Hepatocyte (in vitro differentiated cells): ENCODE data around the gene GTPBP3. TPM values are rescaled to one million over a fixed set of nuclear protein-coding genes. Genes with fewer than 3 reads are reported as not detected.

Source experiments
- DNase-seq: peaks from one replicate; pipeline ENCODE4 v3.0.0-alpha.2; 2016; ENCODE audit warnings: low spot score
- H2AFZ ChIP-seq: fragments of 200-600 bp; sonication (generic); 2 replicates; pipeline ENCODE4 v1.6.0; 2016; ENCODE audit warnings: antibody characterized with exemption, mild to moderate bottlenecking
- H3K27ac ChIP-seq: fragments of 200-600 bp; sonication (generic); 2 replicates; pipeline ENCODE4 v1.5.1; 2016; ENCODE audit warnings: mild to moderate bottlenecking
- H3K27me3 ChIP-seq: fragments of 200-600 bp; sonication (generic); 2 replicates; pipeline ENCODE4 v1.6.1; 2016
- H3K36me3 ChIP-seq: fragments of 200-600 bp; sonication (generic); replicated peaks from 2 replicates; pipeline ENCODE4 v1.5.1; 2016; ENCODE audit warnings: low read depth; ENCODE audit not compliant: insufficient read depth
- H3K4me1 ChIP-seq: fragments of 200-600 bp; sonication (generic); 2 replicates; pipeline ENCODE4 v1.5.1; 2016; ENCODE audit warnings: mild to moderate bottlenecking, moderate library complexity; ENCODE audit not compliant: insufficient read depth
- H3K4me2 ChIP-seq: fragments of 200-600 bp; sonication (generic); 2 replicates; pipeline ENCODE4 v1.6.0; 2016
- H3K4me3 ChIP-seq: fragments of 200-600 bp; sonication (generic); 2 replicates; pipeline ENCODE4 v1.5.1; 2016; ENCODE audit warnings: mild to moderate bottlenecking
- H3K79me2 ChIP-seq: fragments of 200-600 bp; sonication (generic); 2 replicates; pipeline ENCODE4 v1.6.0; 2017; ENCODE audit warnings: mild to moderate bottlenecking
- H3K9me2 ChIP-seq: fragments of 200-600 bp; sonication (generic); replicated peaks from 2 replicates; pipeline ENCODE4 v1.6.0; 2017; ENCODE audit warnings: mild to moderate bottlenecking; ENCODE audit not compliant: insufficient read depth
- H3K9me3 ChIP-seq: fragments of 200-600 bp; sonication (generic); 2 replicates; pipeline ENCODE4 v1.5.1; 2016; ENCODE audit warnings: low read depth, mild to moderate bottlenecking
- H4K20me1 ChIP-seq: fragments of 200-600 bp; sonication (generic); 2 replicates; pipeline ENCODE4 v1.6.0; 2016; ENCODE audit warnings: mild to moderate bottlenecking; ENCODE audit not compliant: insufficient read depth, poor library complexity, severe bottlenecking
- CTCF ChIP-seq: fragments of 200-600 bp; sonication (generic); IDR thresholded peaks from 2 replicates; pipeline ENCODE4 v1.5.1; 2016; ENCODE audit warnings: antibody characterized with exemption, mild to moderate bottlenecking; ENCODE audit not compliant: poor library complexity
- EZH2 ChIP-seq: fragments of 200-600 bp; sonication (generic); IDR thresholded peaks from 2 replicates; pipeline ENCODE4 v1.6.1; 2016; ENCODE audit warnings: antibody characterized with exemption, mild to moderate bottlenecking, borderline replicate concordance
- EZH2phosphoT487 ChIP-seq: fragments of 200-600 bp; sonication (generic); IDR thresholded peaks from one replicate; pipeline ENCODE4 v1.6.1; 2018; ENCODE audit warnings: antibody characterized with exemption, mild to moderate bottlenecking, low read depth, moderate library complexity; ENCODE audit not compliant: unreplicated experiment, severe bottlenecking
- WGBS: methylation state at CpG from one replicate; pipeline ENCODE4 v1.1.6; 2016; ENCODE audit warnings: low lambda C conversion rate; ENCODE audit errors: missing lambda C conversion rate; 5-methylcytosine and 5-hydroxymethylcytosine counted together
- polyA plus RNA-seq: library from polyadenylated mRNA; unstranded; fragments of >200 nt; fragmentation: Nextera tagmentation; extraction: Ambion mirVana; gene quantifications from 2 replicates; pipeline ENCODE4 v1.2.1, GENCODE V29; 2016
- total RNA-seq: library from RNA; depleted of rRNA; stranded (reverse); fragments of >200 nt; gene quantifications from 2 replicates; pipeline ENCODE4 v1.2.3, GENCODE V29; 2014

GTPBP3 gene
- total and polyA plus RNA-seq, 2 experiments from 2014 or later: 13.2 to 20.9 TPM

DNA sequence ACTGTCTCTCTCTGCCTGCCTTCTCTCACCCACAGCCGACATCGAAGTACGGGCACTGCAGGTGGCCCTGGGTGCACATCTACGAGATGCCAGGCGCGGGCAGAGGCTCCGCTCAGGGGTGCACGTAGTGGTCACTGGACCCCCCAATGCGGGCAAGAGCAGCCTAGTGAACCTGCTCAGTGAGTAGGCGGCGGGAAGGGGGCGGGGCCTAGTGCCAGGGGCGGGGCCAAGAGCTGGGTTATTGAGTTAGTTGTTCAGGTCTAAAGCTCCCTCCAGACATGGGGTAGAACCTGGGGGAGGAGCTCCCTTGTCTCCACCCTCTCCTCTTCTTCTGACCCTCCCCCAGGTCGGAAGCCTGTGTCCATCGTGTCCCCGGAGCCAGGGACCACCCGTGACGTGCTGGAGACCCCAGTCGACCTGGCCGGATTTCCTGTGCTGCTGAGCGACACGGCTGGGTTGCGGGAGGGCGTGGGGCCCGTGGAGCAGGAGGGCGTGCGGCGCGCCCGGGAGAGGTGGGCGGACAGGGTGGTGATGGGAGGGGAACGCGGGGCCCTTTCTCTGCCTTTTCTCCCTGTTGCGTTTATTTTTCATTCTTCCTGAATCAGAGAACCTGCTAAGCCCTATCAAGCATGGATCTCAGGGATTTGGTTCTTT, 1.9 kb downstream of the GTPBP3 start:
- H3K27me3 ChIP-seq: no peaks in the 10 kb centered on the region
- H3K4me2 ChIP-seq: no peak overlapping the region
- H3K4me1 ChIP-seq: peaks cover 11% of the 10 kb centered on the region

DNA sequence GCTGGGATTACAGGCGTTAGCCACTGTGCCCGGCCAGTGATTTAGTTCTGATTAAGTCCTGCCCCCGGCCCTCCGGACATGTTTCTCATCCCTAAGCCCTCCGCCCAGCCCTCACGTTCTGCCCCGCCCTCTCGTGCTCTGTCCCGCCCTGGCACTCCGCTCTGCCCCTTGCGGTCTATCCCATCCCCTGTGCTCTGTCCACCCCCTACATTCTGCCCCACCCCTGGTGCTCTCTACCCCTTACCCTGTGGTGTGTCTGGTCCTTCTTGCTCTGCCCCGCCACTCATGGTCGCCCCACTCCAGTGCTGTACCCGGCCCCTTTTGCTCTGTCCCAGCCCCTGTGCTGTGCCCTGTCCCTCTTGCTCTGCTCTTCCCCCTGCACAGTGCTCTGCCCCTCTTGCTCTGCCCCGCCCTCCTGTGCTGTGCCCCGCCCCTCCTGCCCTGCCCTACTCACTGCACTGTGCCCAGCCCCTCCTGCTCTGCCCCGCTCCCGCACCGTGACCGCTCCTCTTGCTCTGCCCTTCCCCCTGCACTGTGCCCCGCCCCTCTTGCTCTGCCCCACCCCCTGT, 3.0 kb downstream of the GTPBP3 start:
- Histone ChIP-seq H3K9me2 (no peaks in the 10 kb centered on the region), H2AFZ (no peak overlapping the region), H3K79me2 (peaks cover 12% of the 10 kb centered on the region), H3K27me3 (no peaks in the 10 kb centered on the region), H3K9me3 (no peaks in the 10 kb centered on the region), H3K36me3 (no peaks in the 10 kb centered on the region), H3K27ac (no peak overlapping the region), H3K4me3 (no peak overlapping the region), H3K4me1 (peaks cover 6% of the 10 kb centered on the region), H4K20me1 (no peaks in the 10 kb centered on the region), H3K4me2 (no peak overlapping the region)
- no peak for TF ChIP-seq EZH2
- TF ChIP-seq CTCF: no peak
- no peak for TF ChIP-seq EZH2phosphoT487
- DNase-seq: no peak
- 78% methylated on average over 6 of the region's 21 CpGs for WGBS

More for the DNA sequence above, 1.9 kb downstream of the GTPBP3 start:
- no peak overlapping the region for H3K27ac ChIP-seq
- 97% methylated on average over 25 of the region's 34 CpGs for WGBS
- peaks cover 12% of the 10 kb centered on the region for H3K79me2 ChIP-seq
- no peak for TF ChIP-seq EZH2phosphoT487
- no peaks in the 10 kb centered on the region for H3K9me3 ChIP-seq
- no peaks in the 10 kb centered on the region for H3K36me3 ChIP-seq
- H3K4me3 ChIP-seq: no peak overlapping the region
- H2AFZ ChIP-seq: no peak overlapping the region
- no peaks in the 10 kb centered on the region for H4K20me1 ChIP-seq
- DNase-seq: no peak
- no peaks in the 10 kb centered on the region for H3K9me2 ChIP-seq

- 82% methylated on average over 16 of the region's 17 CpGs for WGBS
- Histone ChIP-seq H3K4me3 (no peak overlapping the region), H3K27me3 (no peaks in the 10 kb centered on the region), H3K4me1 (peaks cover 3% of the 10 kb centered on the region), H3K4me2 (no peak overlapping the region), H4K20me1 (no peaks in the 10 kb centered on the region), H3K79me2 (peaks cover 8% of the 10 kb centered on the region), H3K36me3 (no peaks in the 10 kb centered on the region), H3K9me3 (no peaks in the 10 kb centered on the region), H3K27ac (no peak overlapping the region), H3K9me2 (no peaks in the 10 kb centered on the region), H2AFZ (no peak overlapping the region)
- no peak for TF ChIP-seq EZH2
- no peak for TF ChIP-seq EZH2phosphoT487
- TF ChIP-seq CTCF: no peak
- DNase-seq: no peak
Measured at GRCh38 chr19:17340871-17341357, 3.6 kb downstream of the GTPBP3 start.

DNA sequence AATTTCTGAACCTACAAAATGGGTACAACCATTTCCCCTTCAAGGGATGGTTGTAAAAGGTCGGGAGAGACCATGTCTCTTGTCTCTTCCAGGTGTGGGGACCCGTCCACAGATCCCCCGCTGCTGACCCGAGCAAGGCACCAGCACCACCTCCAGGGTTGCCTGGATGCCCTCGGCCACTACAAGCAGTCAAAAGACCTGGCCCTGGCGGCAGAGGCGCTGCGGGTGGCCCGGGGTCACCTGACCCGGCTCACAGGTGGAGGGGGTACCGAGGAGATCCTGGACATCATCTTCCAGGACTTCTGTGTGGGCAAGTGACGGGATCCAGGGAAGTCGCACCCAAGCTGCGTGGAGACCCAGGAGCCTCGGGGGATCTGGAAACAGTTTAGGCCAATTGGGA, 4.0 kb downstream of the GTPBP3 start:
- TF ChIP-seq EZH2phosphoT487 (no peak), EZH2 (no peak), CTCF (no peak)
- no peaks in the 10 kb centered on the region for H4K20me1 ChIP-seq
- no peak overlapping the region for H3K4me2 ChIP-seq
- H3K36me3 ChIP-seq: no peaks in the 10 kb centered on the region
- H3K4me1 ChIP-seq: peaks cover 3% of the 10 kb centered on the region
- H3K4me3 ChIP-seq: no peak overlapping the region
- no peak overlapping the region for H3K27ac ChIP-seq
- no peaks in the 10 kb centered on the region for H3K9me3 ChIP-seq
- no peaks in the 10 kb centered on the region for H3K9me2 ChIP-seq
- H2AFZ ChIP-seq: no peak overlapping the region
- H3K27me3 ChIP-seq: no peaks in the 10 kb centered on the region
- WGBS: 96% methylated on average over 15 of the region's 15 CpGs
- no peak for DNase-seq
- H3K79me2 ChIP-seq: peaks cover 8% of the 10 kb centered on the region
